Progenitor cell of endocrine pancreas (in vitro differentiated cells): Measurements from ENCODE around the gene BLTP1. TPM values are rescaled to one million over a fixed set of nuclear protein-coding genes. Genes with fewer than 3 reads are reported as not detected.

ENCODE experiments used
- DNase-seq: peaks from one replicate; pipeline ENCODE4 v3.0.0; 2021; ENCODE audit warnings: low spot score; ENCODE audit not compliant: unreplicated experiment
- H3K27ac Mint-ChIP-seq: 2 replicates; pipeline ENCODE4 v1.8.0; 2021; ENCODE audit warnings: mild to moderate bottlenecking, moderate library complexity, mixed read lengths
- H3K27me3 Mint-ChIP-seq: 2 replicates; pipeline ENCODE4 v1.8.0; 2021; ENCODE audit warnings: mixed read lengths
- H3K36me3 Mint-ChIP-seq: 2 replicates; pipeline ENCODE4 v1.8.0; 2022; ENCODE audit warnings: mixed read lengths; ENCODE audit not compliant: insufficient read depth
- H3K4me1 Mint-ChIP-seq: 2 replicates; pipeline ENCODE4 v1.8.0; 2021; ENCODE audit warnings: low read depth, mixed read lengths
- H3K4me3 Mint-ChIP-seq: 2 replicates; pipeline ENCODE4 v1.8.0; 2021; ENCODE audit warnings: low read depth, mild to moderate bottlenecking, moderate library complexity, mixed read lengths
- H3K9me3 Mint-ChIP-seq: 2 replicates; pipeline ENCODE4 v1.8.0; 2021; ENCODE audit warnings: low read depth, mixed read lengths
- CTCF ChIP-seq: fragments of 200-600 bp; sonication (generic); IDR thresholded peaks from one replicate; pipeline ENCODE4 v1.5.0; 2021; ENCODE audit warnings: antibody characterized with exemption, mild to moderate bottlenecking; ENCODE audit not compliant: unreplicated experiment
- total RNA-seq: library from RNA; stranded (reverse); gene quantifications from 2 replicates; pipeline ENCODE4 v1.2.1, GENCODE V29; 2021

The BLTP1 gene
- total RNA-seq, 1 donor from 2014 or later = 62.7 TPM

DNA sequence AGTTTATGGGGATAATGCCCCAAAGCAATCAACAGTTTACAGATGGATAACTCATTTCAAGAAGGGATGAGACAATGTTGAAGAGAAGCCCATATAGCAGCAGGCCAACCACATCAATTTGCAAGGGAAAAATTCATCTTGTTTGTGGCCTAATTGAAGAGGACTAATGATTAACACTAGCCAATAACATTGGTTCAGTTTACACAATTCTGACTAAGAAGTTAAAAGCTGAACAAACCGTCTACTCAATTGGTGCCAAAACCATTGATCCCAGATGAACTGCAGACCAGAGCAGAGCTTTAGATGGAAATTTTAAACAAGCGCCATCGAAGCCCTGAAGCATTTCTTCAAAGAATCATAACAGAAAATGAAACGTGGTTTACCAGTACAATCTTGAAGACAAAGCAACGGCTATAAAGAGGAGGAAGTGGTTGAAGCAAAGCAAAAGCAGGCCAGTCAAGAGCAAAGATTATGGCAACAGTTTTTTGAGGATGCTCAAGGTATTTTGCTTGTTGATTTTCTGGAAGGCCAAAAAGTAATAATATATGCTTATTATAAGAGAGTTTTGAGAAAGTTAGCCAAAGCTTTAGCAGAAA lies 20.5 kb upstream of the BLTP1 start:
- no peaks in the 10 kb centered on the region for H3K36me3 Mint-ChIP-seq
- H3K4me1 Mint-ChIP-seq = no peaks in the 10 kb centered on the region
- H3K4me3 Mint-ChIP-seq = no peak overlapping the region
- H3K27ac Mint-ChIP-seq = no peak overlapping the region
- DNase-seq = no peak
- no peaks in the 10 kb centered on the region for H3K9me3 Mint-ChIP-seq
- peaks cover 10% of the 10 kb centered on the region for H3K27me3 Mint-ChIP-seq
- no peak for TF ChIP-seq CTCF

DNA sequence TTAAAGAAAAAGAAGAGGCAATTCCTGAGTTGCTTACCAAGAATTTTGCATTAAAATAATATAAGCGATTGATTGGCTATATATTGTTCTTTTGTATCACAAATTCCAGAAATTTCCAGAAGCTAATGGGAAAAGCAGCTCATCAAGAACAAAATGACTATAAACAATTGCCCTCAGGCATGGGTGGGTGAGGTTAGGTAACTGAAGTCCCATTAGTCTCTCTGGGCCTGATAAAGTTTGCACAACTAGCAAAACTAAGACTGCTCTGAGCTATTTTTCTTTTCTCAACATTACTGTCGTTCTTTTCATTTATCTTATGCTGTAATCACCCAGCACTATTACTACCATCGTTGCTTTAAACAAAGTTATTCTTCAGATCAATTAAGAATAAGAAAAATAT lies 19.2 kb upstream of the BLTP1 start:
- no peaks in the 10 kb centered on the region for H3K4me1 Mint-ChIP-seq
- H3K4me3 Mint-ChIP-seq = no peak overlapping the region
- no peaks in the 10 kb centered on the region for H3K36me3 Mint-ChIP-seq
- TF ChIP-seq CTCF = no peak
- H3K9me3 Mint-ChIP-seq = no peaks in the 10 kb centered on the region
- no peak overlapping the region for H3K27ac Mint-ChIP-seq
- H3K27me3 Mint-ChIP-seq = peaks cover 10% of the 10 kb centered on the region
- DNase-seq = no peak

DNA sequence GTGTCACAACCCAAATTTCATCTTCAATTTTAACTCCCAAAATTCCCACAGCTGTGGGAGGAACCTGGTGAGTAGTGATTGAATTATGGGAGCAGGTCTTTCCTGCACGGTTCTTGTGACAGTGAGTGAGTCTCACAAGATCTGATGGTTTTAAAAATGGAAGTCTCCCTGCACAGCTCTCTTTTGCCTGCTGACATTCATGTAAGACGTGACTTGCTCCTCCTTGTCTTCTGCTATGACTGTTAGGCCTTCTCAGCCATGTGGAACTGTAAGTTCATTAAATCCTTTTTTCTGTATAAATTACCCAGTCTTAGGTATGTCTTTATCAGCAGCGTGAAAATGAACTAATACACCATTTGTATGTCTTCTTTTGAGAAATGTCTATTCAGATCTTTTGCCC lies 13.0 kb upstream of the BLTP1 start:
- H3K4me1 Mint-ChIP-seq = no peaks in the 10 kb centered on the region
- H3K4me3 Mint-ChIP-seq = no peak overlapping the region
- no peak overlapping the region for H3K27ac Mint-ChIP-seq
- no peak for DNase-seq
- no peaks in the 10 kb centered on the region for H3K36me3 Mint-ChIP-seq
- H3K27me3 Mint-ChIP-seq = peaks cover 8% of the 10 kb centered on the region
- H3K9me3 Mint-ChIP-seq = peaks cover 6% of the 10 kb centered on the region
- no peak for TF ChIP-seq CTCF

GRCh38 chr4:122140834-122141233 lies 11.3 kb upstream of the BLTP1 start:
- no peaks in the 10 kb centered on the region for H3K4me1 Mint-ChIP-seq
- no peak for DNase-seq
- peaks cover 7% of the 10 kb centered on the region for H3K27me3 Mint-ChIP-seq
- H3K36me3 Mint-ChIP-seq = no peaks in the 10 kb centered on the region
- TF ChIP-seq CTCF = no peak
- H3K4me3 Mint-ChIP-seq = no peak overlapping the region
- no peak overlapping the region for H3K27ac Mint-ChIP-seq
- H3K9me3 Mint-ChIP-seq = peaks cover 6% of the 10 kb centered on the region

DNA sequence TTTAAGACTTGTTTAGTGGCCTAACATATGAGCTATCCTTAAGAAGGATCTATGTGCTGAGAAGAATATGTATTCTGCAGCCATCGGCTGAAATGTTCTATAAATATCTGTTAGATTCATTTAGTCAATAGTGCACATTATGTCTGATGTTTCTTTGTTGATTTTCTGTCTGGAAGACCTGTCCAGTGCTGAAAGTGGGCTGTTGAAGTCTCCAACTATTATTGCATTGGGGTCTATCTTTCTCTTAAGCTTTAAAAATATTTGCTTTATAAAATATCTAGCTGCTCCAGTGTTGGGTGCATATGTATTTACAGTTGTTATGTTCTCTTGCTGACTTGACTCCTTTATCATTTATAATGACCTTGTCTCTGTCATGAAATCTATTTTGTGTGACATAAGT lies 9.4 kb upstream of the BLTP1 start:
- peaks cover 7% of the 10 kb centered on the region for H3K27me3 Mint-ChIP-seq
- H3K9me3 Mint-ChIP-seq = peaks cover 6% of the 10 kb centered on the region
- H3K4me3 Mint-ChIP-seq = no peak overlapping the region
- no peak for TF ChIP-seq CTCF
- no peaks in the 10 kb centered on the region for H3K36me3 Mint-ChIP-seq
- H3K4me1 Mint-ChIP-seq = no peaks in the 10 kb centered on the region
- no peak overlapping the region for H3K27ac Mint-ChIP-seq
- no peak for DNase-seq
